Limb (tissue), 2 donors: ENCODE measurements around the gene KRTAP4-5.
"Not testable (repeated sequence)": the region's sequence is repeated elsewhere in the genome, so short reads cannot be mapped to it uniquely, and the experiment has no call there.

Source experiments
- DNase-seq, 2 donors: peaks; one replicate each; pipeline ENCODE4 v3.0.0-alpha.2; 2016; ENCODE audit errors: extremely low spot score in 2 of 2

KRTAP4-5 gene

GRCh38 chr17:41149652-41149985 lies at the start of gene KRTAP4-5:
TSS of gene KRTAP4-5 (minus strand) at chr17:41149825. CDS start at chr17:41149767, 58 bp downstream.
- DNase-seq, result no peak

GRCh38 chr17:41196068-41196467 lies 46.4 kb upstream of the KRTAP4-5 start:
- DNase-seq, result no peak

GRCh38 chr17:41190328-41190727 lies 40.7 kb upstream of the KRTAP4-5 start:
- DNase-seq, result no peak

- not testable (repeated sequence) for DNase-seq
Observed at GRCh38 chr17:41189837-41190318, 40.3 kb upstream of the KRTAP4-5 start, which contains the start of gene KRTAP9-1. TSS of gene KRTAP9-1 (plus strand) at chr17:41189887. CDS start at chr17:41189887, 0 bp downstream.

GRCh38 chr17:41186872-41187271 lies 37.2 kb upstream of the KRTAP4-5 start:
- DNase-seq, result no peak

GRCh38 chr17:41185001-41185400 lies 35.4 kb upstream of the KRTAP4-5 start:
- DNase-seq, result no peak

- no peak for DNase-seq
Observed at GRCh38 chr17:41184480-41184961, 34.9 kb upstream of the KRTAP4-5 start, which contains the start of gene KRTAP4-1. TSS of gene KRTAP4-1 (minus strand) at chr17:41184911. CDS start at chr17:41184854, 57 bp downstream.

GRCh38 chr17:41178843-41179616 lies 29.4 kb upstream of the KRTAP4-5 start:
- no peak for DNase-seq

GRCh38 chr17:41178341-41178740 lies 28.7 kb upstream of the KRTAP4-5 start:
- no peak for DNase-seq

GRCh38 chr17:41177727-41178271 lies 28.2 kb upstream of the KRTAP4-5 start, which contains the start of gene KRTAP4-2:
TSS of gene KRTAP4-2 (minus strand) at chr17:41178221. CDS start at chr17:41178164, 57 bp downstream.
- DNase-seq, result no peak

- no peak for DNase-seq
Observed at GRCh38 chr17:41176744-41177387, 27.2 kb upstream of the KRTAP4-5 start.

GRCh38 chr17:41171886-41172285 lies 22.3 kb upstream of the KRTAP4-5 start:
- no peak for DNase-seq

GRCh38 chr17:41168121-41168520 lies 18.5 kb upstream of the KRTAP4-5 start, which contains the start of gene KRTAP4-3:
TSS of gene KRTAP4-3 (minus strand) at chr17:41168221. CDS start at chr17:41168172, 49 bp downstream.
- no peak for DNase-seq

GRCh38 chr17:41167561-41167960 lies 17.9 kb upstream of the KRTAP4-5 start:
- no peak for DNase-seq

GRCh38 chr17:41163828-41164227 lies 14.2 kb upstream of the KRTAP4-5 start:
- DNase-seq, result no peak

GRCh38 chr17:41160648-41161047 lies 11.0 kb upstream of the KRTAP4-5 start, which contains the start of gene KRTAP4-4:
TSS of gene KRTAP4-4 (minus strand) at chr17:41160748. CDS start at chr17:41160691, 57 bp downstream.
- no peak for DNase-seq

GRCh38 chr17:41160190-41160589 lies 10.6 kb upstream of the KRTAP4-5 start:
- not testable (repeated sequence) for DNase-seq

- DNase-seq, result no peak
Observed at GRCh38 chr17:41153856-41154255, 4.2 kb upstream of the KRTAP4-5 start.

- no peak for DNase-seq
Observed at GRCh38 chr17:41151525-41151924, 1.9 kb upstream of the KRTAP4-5 start.

- no peak for DNase-seq
Observed at GRCh38 chr17:41150026-41150425, 401 bp upstream of the KRTAP4-5 start.

GRCh38 chr17:41148971-41149651 lies 514 bp downstream of the KRTAP4-5 start:
- DNase-seq, result not testable (repeated sequence)
